GM12878 (cell line): ENCODE measurements around the gene MAST2. TPM values are rescaled to one million over a fixed set of nuclear protein-coding genes. Genes with fewer than 3 reads are reported as not detected.

ENCODE experiments used
- ATAC-seq: fragments of 200-7000 bp; cut with Tn5 transposase; 3 replicates; pipeline ENCODE4 v1.9.1; 2020; ENCODE audit warnings: mild to moderate bottlenecking, moderate library complexity
- BruUV-seq: library from RNA; stranded (reverse); fragments of 400-500 nt; replicated peaks from 2 replicates; lab custom pipeline; 2021; lab: Mats Ljungman, UMichigan
- CTCF ChIA-PET: fragments of 300-600 bp; sonication (Branson Sonifier 250); formaldehyde crosslinking; extraction: SDS; loops from one replicate; lab custom pipeline; 2021; ENCODE audit warnings: inconsistent platforms; lab: Yijun Ruan, JAX
- POLR2A ChIA-PET: fragments of 350-600 bp; formaldehyde crosslinking; extraction: SDS; loops from one replicate; lab custom pipeline; 2021; ENCODE audit warnings: inconsistent platforms; lab: Charles Lee
- RAD21 ChIA-PET: fragments of 300-600 bp; sonication (Branson Sonifier 250); formaldehyde crosslinking; loops from one replicate; lab custom pipeline; 2023; ENCODE audit warnings: antibody characterized with exemption; ENCODE audit not compliant: unreplicated experiment; lab: Charles Lee
- SMC1A ChIA-PET: fragments of 300-600 bp; sonication (Branson Sonifier 250); formaldehyde crosslinking; loops from one replicate; lab custom pipeline; 2023; ENCODE audit not compliant: unreplicated experiment, uncharacterized antibody; lab: Charles Lee
- DNase-seq: peaks from one replicate; pipeline ENCODE4 v3.0.0-alpha.2; 2011; ENCODE audit warnings: low read depth, low spot score
- FAIRE-seq: peaks from 3 replicates; lab custom pipeline; 2011; peaks lifted over from hg19 to GRCh38; lab: Jason Lieb, UNC
- H2AFZ ChIP-seq: 2 replicates; pipeline ENCODE4 v1.6.0; 2011; ENCODE audit warnings: low read depth, low read length, control low read depth; ENCODE audit not compliant: control insufficient read depth
- H3K27ac ChIP-seq: 2 replicates; pipeline ENCODE4 v1.5.1; 2011; ENCODE audit warnings: control low read depth; ENCODE audit not compliant: control insufficient read depth, insufficient read depth
- H3K27me3 ChIP-seq, 2 experiments: replicated peaks in 1 of 2; 2 replicates each; pipeline versions ENCODE4 v1.6.0 to v1.6.1; 2011; ENCODE audit warnings: low read length in 1 of 2; ENCODE audit not compliant: control insufficient read depth in 2 of 2, insufficient read depth in 2 of 2
- H3K36me3 ChIP-seq, 2 experiments: 2 replicates each; pipeline ENCODE4 v1.5.1; 2011; ENCODE audit warnings: low read length in 1 of 2; ENCODE audit not compliant: control insufficient read depth in 2 of 2, insufficient read depth in 2 of 2
- H3K4me1 ChIP-seq: 2 replicates; pipeline ENCODE4 v1.6.1; 2011; ENCODE audit warnings: mild to moderate bottlenecking, low read length, moderate library complexity, mixed read lengths; ENCODE audit not compliant: control insufficient read depth, insufficient read depth
- H3K4me2 ChIP-seq: 2 replicates; pipeline ENCODE4 v1.6.0; 2011; ENCODE audit warnings: control low read depth; ENCODE audit not compliant: control insufficient read depth, insufficient read depth
- H3K4me3 ChIP-seq: fragments of 200-600 bp; sonication (generic); 2 replicates; pipeline ENCODE4 v1.5.1; 2016
- H3K79me2 ChIP-seq: 2 replicates; pipeline ENCODE4 v1.6.0; 2011; ENCODE audit warnings: low read length; ENCODE audit not compliant: control insufficient read depth, insufficient read depth
- H3K9ac ChIP-seq: 2 replicates; pipeline ENCODE4 v1.8.0; 2011; ENCODE audit warnings: low read length, control low read depth, mixed read lengths; ENCODE audit not compliant: control insufficient read depth, insufficient read depth
- H3K9me3 ChIP-seq: replicated peaks from 3 replicates; pipeline ENCODE4 v1.5.1; 2011; ENCODE audit warnings: mild to moderate bottlenecking, low read length; ENCODE audit not compliant: control insufficient read depth, insufficient read depth
- H4K20me1 ChIP-seq: 2 replicates; pipeline ENCODE4 v1.6.0; 2011; ENCODE audit not compliant: control insufficient read depth, insufficient read depth
- BMI1 ChIP-seq: fragments of 450-650 bp; IDR thresholded peaks from 2 replicates; pipeline ENCODE4 v1.6.1; 2016; ENCODE audit warnings: mild to moderate bottlenecking, moderate library complexity, borderline replicate concordance
- CEBPB ChIP-seq, 2 experiments: fragments of 150-350 bp in 1 of 2; IDR thresholded peaks; 2 replicates each; pipeline ENCODE4 v1.6.1; 2012 to 2014; ENCODE audit warnings: low read depth in 2 of 2, low read length in 2 of 2, borderline replicate concordance in 1 of 2, inconsistent platforms in 1 of 2
- CHD1 ChIP-seq: IDR thresholded peaks from 2 replicates; pipeline ENCODE4 v1.6.1; 2012; ENCODE audit warnings: low read depth, low read length, improper control_type of control experiment
- FOXM1 ChIP-seq: IDR thresholded peaks from 2 replicates; pipeline ENCODE4 v1.6.1; 2012; ENCODE audit warnings: low read depth, mild to moderate bottlenecking, inconsistent platforms, low read length, moderate library complexity
- HDAC2 ChIP-seq: fragments of 200-600 bp; sonication (generic); IDR thresholded peaks from 2 replicates; pipeline ENCODE4 v1.6.1; 2017
- NR2C1 ChIP-seq: fragments of 450-650 bp; IDR thresholded peaks from 2 replicates; pipeline ENCODE4 v1.6.1; 2017; ENCODE audit warnings: antibody characterized with exemption, mild to moderate bottlenecking, moderate library complexity
- POLR2AphosphoS5 ChIP-seq: IDR thresholded peaks from 2 replicates; pipeline ENCODE4 v1.6.1; 2011; ENCODE audit warnings: mild to moderate bottlenecking, low read length, inconsistent platforms
- STAT1 ChIP-seq: fragments of 450-650 bp; conservative IDR thresholded peaks from 2 replicates; pipeline ENCODE4 v1.6.1; 2014; ENCODE audit warnings: antibody characterized with exemption, mild to moderate bottlenecking
- ZNF217 ChIP-seq: fragments of 450-650 bp; IDR thresholded peaks from 2 replicates; pipeline ENCODE4 v1.6.1; 2017; ENCODE audit warnings: antibody characterized with exemption, mild to moderate bottlenecking
- WGBS: methylation state at CpG from one replicate; pipeline ENCODE4 v1.1.6; 2016; ENCODE audit warnings: low lambda C conversion rate; ENCODE audit not compliant: insufficient replicate concordance, insufficient coverage; ENCODE audit errors: missing lambda C conversion rate; 5-methylcytosine and 5-hydroxymethylcytosine counted together
- in situ Hi-C: fragments of 300-500 bp; cut with MboI; formaldehyde crosslinking; loops from 9 replicates; pipeline ENCODE4 v1.14.3; 2018; ENCODE audit warnings: mixed read lengths
- intact Hi-C: fragments of 100-400 bp; cut with micrococcal nuclease; formaldehyde crosslinking; loops from one replicate; pipeline ENCODE4 v1.14.2; 2022; ENCODE audit not compliant: unreplicated experiment
- polyA plus RNA-seq, 11 experiments: library from polyadenylated mRNA; depleted of rRNA in 4 of 11; unstranded in 6 of 11; stranded (reverse) in 5 of 11; fragments of >200 nt; fragmentation: Nextera tagmentation in 4 of 11; fragmentation: Illumina TruSeq in 1 of 11; extraction: Ambion mirVana in 4 of 11; extraction: Trizol in 1 of 11; gene quantifications; 1 replicate in 1 of 11; 2 replicates in 10 of 11; pipeline versions ENCODE4 v1.2.1 to v1.2.3, GENCODE V29; 2011 to 2016; ENCODE audit warnings: inconsistent platforms in 2 of 11, missing spikeins in 2 of 11, low read depth in 1 of 11
- total RNA-seq, 4 experiments: library from RNA; depleted of rRNA in 3 of 4; stranded (reverse); fragments of >200 nt in 3 of 4; fragmentation: Illumina TruSeq in 1 of 4; extraction: Trizol in 1 of 4; gene quantifications; 2 replicates each; pipeline versions ENCODE4 v1.2.1 to v1.2.3, GENCODE V29; 2013 to 2021
- TF ChIP-seq, protein P1 (sequence below): IDR thresholded peaks from 2 replicates; pipeline ENCODE4 v1.6.1; 2012; ENCODE audit warnings: mild to moderate bottlenecking, low read depth, low read length
- TF ChIP-seq, protein P2 (sequence below): IDR thresholded peaks from 2 replicates; pipeline ENCODE4 v1.6.1; 2012; ENCODE audit warnings: low read depth, low read length, improper control_type of control experiment
- TF ChIP-seq, protein P3 (sequence below): fragments of 450-650 bp; IDR thresholded peaks from 2 replicates; pipeline ENCODE4 v1.6.1; 2016; ENCODE audit warnings: mild to moderate bottlenecking

The MAST2 gene
- total and polyA plus RNA-seq, 10 of the 15 experiments (the other 5 are each of a cell fraction or from before 2014, with no cell fraction given), result 1.0 to 28.7 (median 13.8) TPM

DNA sequence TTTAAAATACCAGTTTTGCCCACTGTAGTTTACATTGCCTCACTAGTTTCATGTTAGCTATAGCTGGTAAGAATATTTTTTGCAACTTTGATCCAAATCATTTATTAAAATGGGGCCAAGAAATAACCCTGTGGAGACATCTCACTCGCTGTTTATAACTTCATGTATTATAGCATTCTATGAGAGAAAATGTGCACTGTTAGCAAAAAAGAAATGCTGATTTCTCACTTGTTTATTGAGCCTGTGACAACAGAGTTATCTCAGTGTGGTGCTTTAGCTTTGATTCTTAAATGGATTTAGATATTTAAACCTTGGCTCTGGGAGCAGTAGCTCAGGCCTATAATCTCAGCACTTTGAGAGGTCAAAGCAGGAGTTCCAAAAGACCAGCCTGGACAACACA is 201.1 kb downstream of the MAST2 start:
- Histone ChIP-seq H3K4me1 (no peaks in the 10 kb centered on the region), H3K27me3 (no peaks in the 10 kb centered on the region), H3K9me3 (no peaks in the 10 kb centered on the region), H3K36me3 (peaks cover 2 to 14% of the 10 kb centered on the region in 2 experiments; a peak in 2 of 4 replicates), H3K27ac (no peak overlapping the region), H3K4me3 (no peak overlapping the region), H3K9ac (no peak overlapping the region), H4K20me1 (no peaks in the 10 kb centered on the region), H3K4me2 (no peak overlapping the region), H3K79me2 (no peaks in the 10 kb centered on the region), H2AFZ (no peak overlapping the region)
- 96% methylated on average over 1 of the region's 1 CpG for WGBS
- ATAC-seq, result no peak
- SMC1A ChIA-PET, result interaction anchor here (0.6 kb wide), 1 partner anchor 261 kb away, joined by 3 read pairs; no protein-coding TSS in a partner anchor
- in situ Hi-C loops, result no loop called here
- BruUV-seq, result no TSS peak
- RAD21 ChIA-PET, result no interaction called here
- no peak for TF ChIP-seq BMI1
- intact Hi-C loops, result no loop called here
- POLR2A ChIA-PET, result no interaction called here
- CTCF ChIA-PET, result interaction anchor here (0.6 kb wide), 1 partner anchor 399 kb away, joined by 3 read pairs; no protein-coding TSS in a partner anchor
- DNase-seq, result no peak
- FAIRE-seq, result no peak

DNA sequence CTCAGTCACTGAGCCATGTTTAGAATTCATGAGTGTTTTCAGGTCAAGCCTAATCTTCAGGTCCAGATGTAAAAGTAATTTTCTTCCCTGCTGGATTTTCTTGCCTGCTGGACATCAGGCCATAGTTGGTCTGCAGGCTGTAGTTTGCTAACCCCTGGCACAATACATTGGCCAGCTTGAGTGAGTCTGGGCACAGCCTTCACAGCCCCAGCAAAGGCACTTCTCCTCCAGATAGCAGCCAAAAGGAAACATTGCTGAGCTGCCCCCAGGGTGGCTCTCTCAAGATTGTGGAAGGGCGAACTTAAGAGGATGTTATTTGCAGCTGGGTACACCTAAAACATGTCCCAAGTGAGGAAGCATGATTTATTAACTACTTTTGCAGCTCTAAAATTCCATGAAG is 202.2 kb downstream of the MAST2 start:
- Histone ChIP-seq H3K4me1 (no peaks in the 10 kb centered on the region), H4K20me1 (no peaks in the 10 kb centered on the region), H3K9me3 (no peaks in the 10 kb centered on the region), H3K36me3 (peaks cover 2 to 14% of the 10 kb centered on the region in 2 experiments; a peak in 3 of 4 replicates), H3K9ac (no peak overlapping the region), H3K4me2 (no peak overlapping the region), H2AFZ (no peak overlapping the region), H3K4me3 (no peak overlapping the region), H3K27ac (no peak overlapping the region), H3K79me2 (no peaks in the 10 kb centered on the region), H3K27me3 (no peaks in the 10 kb centered on the region)
- BruUV-seq, result no TSS peak
- ATAC-seq (no peak), FAIRE-seq (no peak), DNase-seq (no peak)
- RAD21 ChIA-PET, result interaction anchor here (1.5 kb wide), 1 partner anchor 8 kb away, joined by 3 read pairs; no protein-coding TSS in a partner anchor
- CTCF ChIA-PET, result no interaction called here
- WGBS, result 100% methylated on average over 1 of the region's 1 CpG
- intact Hi-C loops (no loop called here), in situ Hi-C loops (no loop called here)
- POLR2A ChIA-PET, result interaction anchor here (0.5 kb wide), 1 partner anchor 72 kb away, joined by 3 read pairs; no protein-coding TSS in a partner anchor
- SMC1A ChIA-PET, result no interaction called here
- TF ChIP-seq ZNF217 (no peak), CEBPB (IDR thresholded peaks at IDR 0.05; ENCODE audit: borderline replicate concordance in 1 of 2, low read depth in 2 of 2, low read length in 2 of 2) (no peak), FOXM1 (no peak), NR2C1 (no peak), POLR2AphosphoS5 (no peak), HDAC2 (no peak), CHD1 (no peak), STAT1 (no peak)
- TF ChIP-seq, protein P1, sequence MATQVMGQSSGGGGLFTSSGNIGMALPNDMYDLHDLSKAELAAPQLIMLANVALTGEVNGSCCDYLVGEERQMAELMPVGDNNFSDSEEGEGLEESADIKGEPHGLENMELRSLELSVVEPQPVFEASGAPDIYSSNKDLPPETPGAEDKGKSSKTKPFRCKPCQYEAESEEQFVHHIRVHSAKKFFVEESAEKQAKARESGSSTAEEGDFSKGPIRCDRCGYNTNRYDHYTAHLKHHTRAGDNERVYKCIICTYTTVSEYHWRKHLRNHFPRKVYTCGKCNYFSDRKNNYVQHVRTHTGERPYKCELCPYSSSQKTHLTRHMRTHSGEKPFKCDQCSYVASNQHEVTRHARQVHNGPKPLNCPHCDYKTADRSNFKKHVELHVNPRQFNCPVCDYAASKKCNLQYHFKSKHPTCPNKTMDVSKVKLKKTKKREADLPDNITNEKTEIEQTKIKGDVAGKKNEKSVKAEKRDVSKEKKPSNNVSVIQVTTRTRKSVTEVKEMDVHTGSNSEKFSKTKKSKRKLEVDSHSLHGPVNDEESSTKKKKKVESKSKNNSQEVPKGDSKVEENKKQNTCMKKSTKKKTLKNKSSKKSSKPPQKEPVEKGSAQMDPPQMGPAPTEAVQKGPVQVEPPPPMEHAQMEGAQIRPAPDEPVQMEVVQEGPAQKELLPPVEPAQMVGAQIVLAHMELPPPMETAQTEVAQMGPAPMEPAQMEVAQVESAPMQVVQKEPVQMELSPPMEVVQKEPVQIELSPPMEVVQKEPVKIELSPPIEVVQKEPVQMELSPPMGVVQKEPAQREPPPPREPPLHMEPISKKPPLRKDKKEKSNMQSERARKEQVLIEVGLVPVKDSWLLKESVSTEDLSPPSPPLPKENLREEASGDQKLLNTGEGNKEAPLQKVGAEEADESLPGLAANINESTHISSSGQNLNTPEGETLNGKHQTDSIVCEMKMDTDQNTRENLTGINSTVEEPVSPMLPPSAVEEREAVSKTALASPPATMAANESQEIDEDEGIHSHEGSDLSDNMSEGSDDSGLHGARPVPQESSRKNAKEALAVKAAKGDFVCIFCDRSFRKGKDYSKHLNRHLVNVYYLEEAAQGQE, result no peak
- TF ChIP-seq, protein P2, sequence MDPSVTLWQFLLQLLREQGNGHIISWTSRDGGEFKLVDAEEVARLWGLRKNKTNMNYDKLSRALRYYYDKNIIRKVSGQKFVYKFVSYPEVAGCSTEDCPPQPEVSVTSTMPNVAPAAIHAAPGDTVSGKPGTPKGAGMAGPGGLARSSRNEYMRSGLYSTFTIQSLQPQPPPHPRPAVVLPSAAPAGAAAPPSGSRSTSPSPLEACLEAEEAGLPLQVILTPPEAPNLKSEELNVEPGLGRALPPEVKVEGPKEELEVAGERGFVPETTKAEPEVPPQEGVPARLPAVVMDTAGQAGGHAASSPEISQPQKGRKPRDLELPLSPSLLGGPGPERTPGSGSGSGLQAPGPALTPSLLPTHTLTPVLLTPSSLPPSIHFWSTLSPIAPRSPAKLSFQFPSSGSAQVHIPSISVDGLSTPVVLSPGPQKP, result no peak
- TF ChIP-seq, protein P3, sequence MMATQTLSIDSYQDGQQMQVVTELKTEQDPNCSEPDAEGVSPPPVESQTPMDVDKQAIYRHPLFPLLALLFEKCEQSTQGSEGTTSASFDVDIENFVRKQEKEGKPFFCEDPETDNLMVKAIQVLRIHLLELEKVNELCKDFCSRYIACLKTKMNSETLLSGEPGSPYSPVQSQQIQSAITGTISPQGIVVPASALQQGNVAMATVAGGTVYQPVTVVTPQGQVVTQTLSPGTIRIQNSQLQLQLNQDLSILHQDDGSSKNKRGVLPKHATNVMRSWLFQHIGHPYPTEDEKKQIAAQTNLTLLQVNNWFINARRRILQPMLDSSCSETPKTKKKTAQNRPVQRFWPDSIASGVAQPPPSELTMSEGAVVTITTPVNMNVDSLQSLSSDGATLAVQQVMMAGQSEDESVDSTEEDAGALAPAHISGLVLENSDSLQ, result no peak
